ENCODE measurements around the gene PJA1. TPM values are rescaled to one million over a fixed set of nuclear protein-coding genes. Genes with fewer than 3 reads are reported as not detected.

Gene PJA1
- total and polyA plus RNA-seq, 8 donors, result 20.7 to 111 (median 92.0) TPM

GRCh38 chrX:69113723-69114122, 51.5 kb downstream of the PJA1 start:
- no peak for DNase-seq
- Histone ChIP-seq H3K36me3 (no peaks in the 10 kb centered on the region), H3K4me1 (no peaks in the 10 kb centered on the region), H3K27me3 (peaks cover 0 to 7% of the 10 kb centered on the region in 2 donors), H3K9me3 (no peaks in the 10 kb centered on the region), H3K27ac (no peak overlapping the region), H3K4me3 (no peak overlapping the region)
- TF ChIP-seq CTCF (IDR thresholded peaks at IDR 0.05), result no peak
- intact Hi-C loops (cut with DNase I), result no loop called here
- no peak for ATAC-seq

Data from left lung (tissue), 10 donors.